ENCODE measurements around the gene SHC3. TPM values are rescaled to one million over a fixed set of nuclear protein-coding genes. Genes with fewer than 3 reads are reported as not detected.
"Not testable (repeated sequence)": the region's sequence is repeated elsewhere in the genome, so short reads cannot be mapped to it uniquely, and the experiment has no call there.

SHC3 gene
- total RNA-seq, 1 donor = 11.7 TPM

DNA sequence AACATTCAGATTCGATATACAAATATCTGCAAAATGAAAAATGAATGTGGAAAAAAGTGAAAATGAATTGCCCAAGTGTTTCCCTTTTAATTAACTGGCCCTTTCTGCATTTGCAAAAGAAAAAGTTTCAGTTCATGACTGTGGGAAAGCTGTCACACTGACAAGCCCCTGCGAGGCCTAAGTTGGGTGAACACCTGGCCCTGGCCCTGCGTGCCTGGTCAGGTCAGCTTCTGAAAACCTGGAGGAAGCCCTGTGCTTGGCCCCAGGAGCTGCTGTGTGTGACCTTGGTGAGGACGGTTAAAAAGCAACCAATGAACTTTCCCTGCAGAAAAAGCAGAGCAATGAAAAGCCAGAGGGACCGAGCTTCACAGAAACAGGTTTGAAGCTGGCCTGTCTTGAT is 41.0 kb upstream of the SHC3 start:
- no peak for TF ChIP-seq CTCF (IDR thresholded peaks at IDR 0.05; ENCODE audit: insufficient read depth, low read depth, low read length)
- DNase-seq (ENCODE audit: low read depth) = no peak
- no peak overlapping the region for H3K4me3 ChIP-seq (ENCODE audit: low read depth, low read length)

DNA sequence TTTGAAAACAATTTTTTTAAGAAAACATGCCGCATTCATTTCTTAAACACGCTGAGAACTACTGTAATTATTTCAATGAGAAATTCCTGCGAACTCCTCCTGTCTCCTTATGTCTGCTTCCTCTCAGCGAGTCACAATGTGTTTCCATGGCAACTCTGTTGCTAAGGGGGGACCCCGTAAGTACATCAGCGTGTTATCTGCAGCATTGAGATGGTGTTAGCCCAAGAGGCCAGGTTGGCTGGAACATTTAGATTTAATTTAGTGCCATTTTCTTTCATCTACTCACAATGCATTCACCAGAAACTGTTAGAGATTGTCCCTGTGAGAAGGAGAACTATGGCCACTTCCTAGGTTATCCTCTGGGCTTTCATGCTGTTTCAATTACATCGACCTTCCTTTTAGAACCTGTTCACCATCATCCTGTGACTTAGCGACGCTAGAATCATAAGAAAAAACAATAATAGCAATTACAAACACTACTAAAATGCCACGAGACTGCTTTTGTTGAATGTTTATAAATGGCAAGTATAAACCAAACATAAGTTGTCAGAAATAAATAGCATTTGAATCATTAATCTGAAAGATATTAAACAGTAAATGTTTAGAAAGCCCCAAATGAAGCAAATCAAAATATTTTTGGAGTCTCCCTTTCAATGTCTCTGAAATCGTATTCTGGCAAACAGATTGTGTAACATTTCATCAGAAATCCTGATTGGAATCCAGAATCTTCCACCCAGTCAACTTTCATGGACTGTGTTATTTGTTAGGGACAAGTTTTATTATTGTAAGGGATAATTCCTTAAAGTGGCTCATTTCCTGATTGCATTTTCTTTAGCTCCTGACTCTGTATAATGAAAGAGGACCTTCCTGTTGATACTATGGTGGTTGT is 39.7 kb upstream of the SHC3 start:
- TF ChIP-seq CTCF (IDR thresholded peaks at IDR 0.05; ENCODE audit: insufficient read depth, low read depth, low read length) = no peak
- DNase-seq (ENCODE audit: low read depth) = peak; percentile 67
- no peak overlapping the region for H3K4me3 ChIP-seq (ENCODE audit: low read depth, low read length)

- no peak overlapping the region for H3K4me3 ChIP-seq (ENCODE audit: low read depth, low read length)
- no peak for TF ChIP-seq CTCF (IDR thresholded peaks at IDR 0.05; ENCODE audit: insufficient read depth, low read depth, low read length)
- no peak for DNase-seq (ENCODE audit: low read depth)
Observed at GRCh38 chr9:89215342-89215741, 36.7 kb upstream of the SHC3 start.

DNA sequence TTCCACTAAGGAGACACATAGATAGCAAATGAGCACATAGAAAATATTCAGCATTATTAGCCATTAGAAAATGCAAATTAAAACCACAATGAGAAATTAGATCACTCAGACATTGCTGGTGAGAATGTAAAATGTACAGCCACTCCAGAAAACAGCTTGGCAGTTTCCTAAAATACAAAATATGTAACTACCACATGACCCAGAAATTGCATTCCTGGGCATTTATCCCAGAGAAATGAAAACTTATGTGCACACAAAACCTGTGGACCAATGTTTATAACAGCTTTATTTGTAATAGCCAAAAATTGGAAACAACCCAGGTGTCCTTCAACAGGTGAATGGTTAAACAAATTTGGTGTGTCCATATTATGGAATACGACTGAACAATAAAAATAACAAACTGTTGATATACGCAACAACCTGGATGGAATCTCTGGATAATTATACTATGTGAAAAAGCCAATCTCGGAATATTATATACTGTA is 34.8 kb upstream of the SHC3 start:
- no peak for TF ChIP-seq CTCF (IDR thresholded peaks at IDR 0.05; ENCODE audit: insufficient read depth, low read depth, low read length)
- no peak for DNase-seq (ENCODE audit: low read depth)
- H3K4me3 ChIP-seq (ENCODE audit: low read depth, low read length) = no peak overlapping the region

DNA sequence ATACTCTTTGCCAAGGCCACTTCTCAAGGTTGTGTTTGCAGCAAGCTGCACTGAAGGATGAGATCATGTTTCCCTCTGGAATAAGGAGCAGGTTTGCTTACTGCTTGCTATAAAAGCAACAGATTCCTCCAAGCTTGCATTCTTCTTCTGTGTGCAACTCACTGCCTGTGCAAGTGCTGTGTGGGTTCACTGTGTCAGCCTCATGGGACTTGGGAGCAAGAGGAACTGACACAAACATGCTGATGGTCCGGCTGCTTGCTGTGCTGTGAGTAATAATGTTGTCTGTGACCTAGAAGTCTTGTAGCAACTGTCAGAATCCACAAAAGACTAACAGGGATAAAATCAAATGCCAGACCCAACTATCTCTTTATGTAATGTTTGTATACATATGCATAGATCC is 33.6 kb upstream of the SHC3 start:
- TF ChIP-seq CTCF (IDR thresholded peaks at IDR 0.05; ENCODE audit: insufficient read depth, low read depth, low read length) = no peak
- DNase-seq (ENCODE audit: low read depth) = no peak
- no peak overlapping the region for H3K4me3 ChIP-seq (ENCODE audit: low read depth, low read length)

DNA sequence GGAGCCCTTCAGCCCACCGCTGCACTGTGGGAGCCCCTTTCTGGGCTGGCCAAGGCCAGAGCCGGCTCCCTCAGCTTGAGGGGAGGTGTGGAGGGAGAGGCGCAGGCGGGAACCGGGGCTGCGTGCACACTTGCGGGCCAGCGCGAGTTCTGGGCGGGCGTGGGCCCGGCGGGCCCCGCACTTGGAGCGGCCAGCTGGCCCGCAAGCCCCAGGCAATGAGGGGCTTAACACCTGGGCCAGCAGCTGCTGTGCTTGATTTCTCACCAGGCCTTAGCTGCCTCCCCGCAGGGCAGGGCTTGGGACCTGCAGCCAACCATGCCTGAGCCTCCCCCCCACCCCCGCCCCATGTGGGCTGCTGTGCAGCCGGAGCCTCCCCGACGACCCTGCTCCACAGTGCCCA is 30.7 kb upstream of the SHC3 start:
- DNase-seq (ENCODE audit: low read depth); H3K4me3 ChIP-seq (ENCODE audit: low read depth, low read length): not testable (repeated sequence)

DNA sequence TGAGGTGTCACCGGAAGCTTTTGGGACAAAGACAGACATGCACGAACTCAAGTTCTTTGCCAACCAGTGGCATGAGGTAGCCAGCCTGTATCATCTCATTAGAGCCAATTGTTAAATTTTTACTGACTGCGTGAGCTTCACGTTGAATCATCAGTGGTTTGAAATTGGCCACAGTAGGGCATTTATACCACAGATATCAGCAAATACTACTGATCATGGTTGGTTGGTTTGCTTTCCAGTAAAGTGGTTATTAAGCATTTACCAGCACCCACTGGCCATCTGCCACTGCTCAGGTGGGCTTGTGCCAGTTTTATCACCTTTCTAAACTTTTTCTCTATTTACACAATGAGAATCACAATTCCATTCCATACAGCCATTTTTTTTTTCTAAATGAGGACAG is 28.4 kb upstream of the SHC3 start:
- H3K4me3 ChIP-seq (ENCODE audit: low read depth, low read length) = no peak overlapping the region
- DNase-seq (ENCODE audit: low read depth) = no peak
- TF ChIP-seq CTCF (IDR thresholded peaks at IDR 0.05; ENCODE audit: insufficient read depth, low read depth, low read length) = no peak
